H1 (cell line): ENCODE data around the gene RTN4IP1. TPM values are rescaled to one million over a fixed set of nuclear protein-coding genes. Genes with fewer than 3 reads are reported as not detected.
A peak's percentile ranks its signal among the peaks of the same experiment; 100 is the strongest.

Experiments
- CTCF ChIA-PET: fragments of 300-600 bp; sonication (Branson Sonifier 250); formaldehyde crosslinking; loops from one replicate; lab custom pipeline; 2021; ENCODE audit not compliant: partially characterized antibody; lab: Charles Lee
- POLR2A ChIA-PET: fragments of 300-600 bp; sonication (Branson Sonifier 250); formaldehyde crosslinking; loops from one replicate; lab custom pipeline; 2021; ENCODE audit warnings: inconsistent platforms; ENCODE audit not compliant: partially characterized antibody; lab: Charles Lee
- DNase-seq, 2 experiments: peaks; one replicate each; pipeline versions ENCODE4 v3.0.0 to v3.0.0-alpha.2; 2010 to 2022; ENCODE audit warnings: low spot score in 2 of 2, low read depth in 1 of 2, mixed read lengths in 1 of 2
- FAIRE-seq: peaks from 2 replicates; lab custom pipeline; 2011; peaks lifted over from hg19 to GRCh38; lab: Jason Lieb, UNC
- H2AFZ ChIP-seq: 2 replicates; pipeline ENCODE4 v1.8.1; 2012; ENCODE audit warnings: low read length, inconsistent platforms
- H2AK5ac ChIP-seq: 2 replicates; pipeline ENCODE4 v1.6.1; 2013; ENCODE audit warnings: low read depth, low read length
- H2BK120ac ChIP-seq: replicated peaks from 2 replicates; pipeline ENCODE3; 2013; ENCODE audit warnings: low read depth, low read length, inconsistent platforms
- H2BK12ac ChIP-seq: 2 replicates; pipeline ENCODE4 v1.6.1; 2013; ENCODE audit warnings: low read depth, low read length
- H2BK15ac ChIP-seq: 2 replicates; pipeline ENCODE4 v1.6.1; 2013; ENCODE audit warnings: low read length
- H2BK20ac ChIP-seq: 2 replicates; pipeline ENCODE4 v1.6.1; 2013; ENCODE audit warnings: low read length
- H2BK5ac ChIP-seq: 2 replicates; pipeline ENCODE4 v1.6.1; 2013; ENCODE audit warnings: low read depth, low read length
- H3K14ac ChIP-seq: 2 replicates; pipeline ENCODE4 v1.6.1; 2013; ENCODE audit warnings: inconsistent platforms; ENCODE audit not compliant: insufficient read length
- H3K18ac ChIP-seq: 2 replicates; pipeline ENCODE4 v1.6.1; 2013; ENCODE audit warnings: low read length; ENCODE audit errors: extremely low read depth
- H3K23ac ChIP-seq: 2 replicates; pipeline ENCODE4 v1.6.1; 2013; ENCODE audit warnings: inconsistent platforms; ENCODE audit not compliant: insufficient read length
- H3K23me2 ChIP-seq: 2 replicates; pipeline ENCODE4 v1.6.1; 2013; ENCODE audit warnings: low read depth, low read length
- H3K27ac ChIP-seq: 2 replicates; pipeline ENCODE4 v1.6.1; 2011; ENCODE audit warnings: low read depth, low read length, inconsistent platforms
- H3K27me3 ChIP-seq, 4 experiments: replicated peaks in 1 of 4; 1 replicate in 1 of 4; 2 replicates in 3 of 4; pipeline versions ENCODE4 v1.6.1 to v1.8.1; 2011 to 2013; ENCODE audit warnings: low read length in 3 of 4, mild to moderate bottlenecking in 3 of 4, inconsistent platforms in 2 of 4, mixed read lengths in 2 of 4, moderate library complexity in 1 of 4; ENCODE audit not compliant: control insufficient read depth in 3 of 4, insufficient read depth in 3 of 4; ENCODE audit errors: extremely low read depth in 1 of 4
- H3K36me3 ChIP-seq, 4 experiments: 2 replicates each; pipeline versions ENCODE4 v1.6.1 to v1.8.1; 2011 to 2013; ENCODE audit warnings: mild to moderate bottlenecking in 4 of 4, low read length in 3 of 4, moderate library complexity in 2 of 4, control low read depth in 1 of 4, inconsistent platforms in 1 of 4; ENCODE audit not compliant: insufficient read depth in 4 of 4, control insufficient read depth in 2 of 4
- H3K4ac ChIP-seq: replicated peaks from 2 replicates; pipeline ENCODE3; 2013; ENCODE audit warnings: low read length, low read depth, mixed read lengths, inconsistent platforms; ENCODE audit not compliant: insufficient read length
- H3K4me1 ChIP-seq, 4 experiments: replicated peaks in 1 of 4; 1 replicate in 1 of 4; 2 replicates in 3 of 4; pipeline versions ENCODE4 v1.6.1 to v1.8.1; 2011 to 2013; ENCODE audit warnings: low read length in 3 of 4, inconsistent platforms in 2 of 4, mixed read lengths in 1 of 4; ENCODE audit not compliant: insufficient read depth in 4 of 4, control insufficient read depth in 3 of 4
- H3K4me2 ChIP-seq, 2 experiments: 2 replicates each; pipeline versions ENCODE4 v1.6.1 to v1.8.1; 2011 to 2013; ENCODE audit warnings: low read depth in 2 of 2, low read length in 2 of 2, control low read depth in 1 of 2, inconsistent platforms in 1 of 2, mild to moderate bottlenecking in 1 of 2; ENCODE audit not compliant: insufficient read depth in 1 of 2
- H3K4me3 ChIP-seq, 4 experiments: fragments of 200-600, 300-600 bp in 1 of 4; sonication (generic), shearing (Covaris generic), sonication (Bioruptor Twin) in 1 of 4; 2 replicates each; pipeline versions ENCODE4 v1.5.1 to v1.8.1; 2011 to 2016; ENCODE audit warnings: low read length in 4 of 4, low read depth in 3 of 4, control low read depth in 2 of 4, inconsistent platforms in 2 of 4, mild to moderate bottlenecking in 2 of 4, mixed read lengths in 1 of 4, moderate library complexity in 1 of 4; ENCODE audit not compliant: insufficient read depth in 2 of 4; ENCODE audit errors: extremely low read depth in 1 of 4
- H3K56ac ChIP-seq: replicated peaks from 2 replicates; pipeline ENCODE3; 2013; ENCODE audit warnings: low read depth, mild to moderate bottlenecking, mixed read lengths, low read length, inconsistent platforms; ENCODE audit not compliant: insufficient read length
- H3K79me1 ChIP-seq: 2 replicates; pipeline ENCODE4 v1.6.1; 2013; ENCODE audit warnings: low read depth, low read length, control low read depth
- H3K79me2 ChIP-seq, 2 experiments: 2 replicates each; pipeline versions ENCODE4 v1.6.1 to v1.8.1; 2012 to 2013; ENCODE audit warnings: low read length in 2 of 2, mild to moderate bottlenecking in 2 of 2, inconsistent platforms in 1 of 2; ENCODE audit not compliant: insufficient read depth in 2 of 2, control insufficient read depth in 1 of 2
- H3K9ac ChIP-seq, 4 experiments: replicated peaks in 1 of 4; 1 replicate in 1 of 4; 2 replicates in 3 of 4; pipeline versions ENCODE4 v1.6.1 to v1.8.1; 2011 to 2013; ENCODE audit warnings: low read depth in 3 of 4, low read length in 3 of 4, control low read depth in 2 of 4, mild to moderate bottlenecking in 2 of 4, moderate library complexity in 2 of 4, inconsistent platforms in 1 of 4; ENCODE audit errors: extremely low read depth in 1 of 4
- H3K9me3 ChIP-seq, 2 experiments: 2 replicates each; pipeline versions ENCODE4 v1.6.1 to v1.8.1; 2012 to 2013; ENCODE audit warnings: mild to moderate bottlenecking in 2 of 2, moderate library complexity in 2 of 2, control low read depth in 1 of 2, inconsistent platforms in 1 of 2, low read depth in 1 of 2, low read length in 1 of 2, mixed read lengths in 1 of 2; ENCODE audit not compliant: insufficient read depth in 2 of 2
- H4K20me1 ChIP-seq, 2 experiments: replicated peaks in 1 of 2; 2 replicates each; pipeline versions ENCODE3 to v1.8.1; 2011 to 2013; ENCODE audit warnings: inconsistent platforms in 2 of 2, low read length in 2 of 2, mild to moderate bottlenecking in 1 of 2; ENCODE audit not compliant: insufficient read depth in 2 of 2, control insufficient read depth in 1 of 2
- H4K5ac ChIP-seq: 2 replicates; pipeline ENCODE4 v1.6.1; 2013; ENCODE audit warnings: low read length, low read depth, mixed read lengths, inconsistent platforms; ENCODE audit not compliant: insufficient read length
- H4K8ac ChIP-seq: 2 replicates; pipeline ENCODE4 v1.8.0; 2013; ENCODE audit warnings: mild to moderate bottlenecking, moderate library complexity, low read length, inconsistent platforms; ENCODE audit not compliant: insufficient read depth; ENCODE audit errors: extremely low read depth
- H4K91ac ChIP-seq: replicated peaks from 2 replicates; pipeline ENCODE3; 2013; ENCODE audit warnings: low read length, mixed read lengths, inconsistent platforms; ENCODE audit not compliant: insufficient read length
- SIRT6 ChIP-seq: IDR thresholded peaks from one replicate; pipeline ENCODE4 v1.7.1; 2012; ENCODE audit warnings: low read length, inconsistent platforms
- WGBS, 2 experiments: shearing (Covaris generic) in 1 of 2; methylation state at CpG; one replicate each; pipeline versions ENCODE4 v1.1.6 to v1.1.7; 2013 to 2015; ENCODE audit warnings: low lambda C conversion rate in 2 of 2, mixed read lengths in 2 of 2, inconsistent platforms in 1 of 2, low coverage in 1 of 2, missing lambda C conversion rate in 1 of 2; ENCODE audit not compliant: insufficient replicate concordance in 2 of 2, insufficient coverage in 1 of 2, insufficient read length in 1 of 2; ENCODE audit errors: extremely low coverage in 1 of 2, missing lambda C conversion rate in 1 of 2; 5-methylcytosine and 5-hydroxymethylcytosine counted together
- polyA plus RNA-seq, 7 experiments: library from polyadenylated mRNA; depleted of rRNA in 3 of 7; stranded (reverse) in 5 of 7; unstranded in 2 of 7; fragments of >200 nt in 5 of 7; fragments of 200-250 nt in 2 of 7; gene quantifications; 1 replicate in 5 of 7; 2 replicates in 1 of 7; 4 replicates in 1 of 7; pipeline versions ENCODE4 v1.2.1 to v1.2.3, GENCODE V29; 2011 to 2013; ENCODE audit warnings: missing spikeins in 2 of 7, mixed read lengths in 2 of 7
- total RNA-seq: library from RNA; stranded (reverse); fragmentation: NEBNext Ultra II Directional; extraction: Animal tissue kit (Norgen Biotek cat#: 25700); gene quantifications from 2 replicates; pipeline ENCODE4 v1.2.1, GENCODE V29; 2021

The RTN4IP1 gene
- total and polyA plus RNA-seq, 2 of the 8 experiments (the other 6 are each of a cell fraction or from before 2014, with no cell fraction given): 14.6 to 19.5 TPM

- no peak overlapping the region for H2BK15ac ChIP-seq
- no peak overlapping the region for H3K56ac ChIP-seq
- TF ChIP-seq SIRT6: no peak
- DNase-seq (no peak), FAIRE-seq (no peak)
- no peak overlapping the region for H2BK20ac ChIP-seq
- no peak overlapping the region for H3K27ac ChIP-seq
- no peak overlapping the region for H2BK5ac ChIP-seq
- WGBS, 2 experiments: 100% methylated on average over 1 of the region's 1 CpG; no CpG with 5 or more reads in 1 of the 2 experiments
- H3K79me1 ChIP-seq: peaks cover 9% of the 10 kb centered on the region; the same call in 1 of the 2 replicates
- H4K5ac ChIP-seq: no peak overlapping the region
- no peak overlapping the region for H3K9ac ChIP-seq
- peaks cover 2 to 4% (median 4%) of the 10 kb centered on the region in 4 experiments; a peak in 6 of 7 replicates for H3K4me1 ChIP-seq
- H3K79me2 ChIP-seq: peaks cover 8 to 71% of the 10 kb centered on the region in 2 experiments
- H2AFZ ChIP-seq: no peak overlapping the region
- H4K91ac ChIP-seq: no peak overlapping the region
- POLR2A ChIA-PET: interaction anchor here (1.5 kb wide), 1 partner anchor 255 kb away, joined by 4 read pairs; no protein-coding TSS in a partner anchor
- no peak overlapping the region for H3K4me2 ChIP-seq
- H3K23me2 ChIP-seq: no peaks in the 10 kb centered on the region; the same call in none of the 2 replicates
- no peak overlapping the region for H2BK120ac ChIP-seq
- no peak overlapping the region for H3K14ac ChIP-seq
- H3K23ac ChIP-seq: no peak overlapping the region
- H3K4me3 ChIP-seq: no peak overlapping the region
- 0 out of 2 replicates have a peak overlapping the region, but pooled peaks have one; percentile 87 for H2AK5ac ChIP-seq
- H3K9me3 ChIP-seq: no peaks in the 10 kb centered on the region
- H3K4ac ChIP-seq: no peak overlapping the region
- H2BK12ac ChIP-seq: no peak overlapping the region
- H3K27me3 ChIP-seq: no peaks in the 10 kb centered on the region; a peak in 1 of 7 replicates
- H3K18ac ChIP-seq: no peak overlapping the region
- H4K8ac ChIP-seq: no peak overlapping the region
- no peaks in the 10 kb centered on the region for H4K20me1 ChIP-seq
- no peaks in the 10 kb centered on the region for H3K36me3 ChIP-seq
- CTCF ChIA-PET: interaction anchor here (1.3 to 1.6 kb wide), 2 partner anchors 23 to 348 kb away, joined by 3 to 5 read pairs; no protein-coding TSS in a partner anchor
Observed at GRCh38 chr6:106631346-106631745, 2.0 kb upstream of the RTN4IP1 start.
